ENCODE results near the gene DLX4.

GRCh38 chr17:49924589-49924988, 44.4 kb upstream of the DLX4 start:
- no peak for TF ChIP-seq CTCF (IDR thresholded peaks at IDR 0.05)
- no peak for TF ChIP-seq EZH2 (IDR thresholded peaks at IDR 0.05; ENCODE audit: borderline replicate concordance, insufficient read depth, low read depth, low read length, poor library complexity, severe bottlenecking)
